Astrocyte (in vitro differentiated cells and primary cell): Measurements from ENCODE around the gene CPXM2. TPM values are rescaled to one million over a fixed set of nuclear protein-coding genes. Genes with fewer than 3 reads are reported as not detected.

Experiments
- DNase-seq: peaks from one replicate; pipeline ENCODE4 v3.0.0-alpha.2; 2010; ENCODE audit warnings: low read depth
- FAIRE-seq: peaks from 2 replicates; lab custom pipeline; 2011; peaks lifted over from hg19 to GRCh38; lab: Jason Lieb, UNC
- H2AFZ ChIP-seq: 2 replicates; pipeline ENCODE4 v1.6.0; 2012; ENCODE audit warnings: low read depth, low read length, inconsistent platforms
- H3K27ac ChIP-seq: 2 replicates; pipeline ENCODE4 v1.5.1; 2011; ENCODE audit warnings: low read depth, low read length, inconsistent platforms
- H3K27me3 ChIP-seq: 2 replicates; pipeline ENCODE4 v1.6.0; 2011; ENCODE audit warnings: low read length, inconsistent platforms; ENCODE audit not compliant: insufficient read depth
- H3K36me3 ChIP-seq: 2 replicates; pipeline ENCODE4 v1.5.1; 2011; ENCODE audit warnings: low read length, inconsistent platforms; ENCODE audit not compliant: insufficient read depth
- H3K4me1 ChIP-seq: 2 replicates; pipeline ENCODE4 v1.5.1; 2011; ENCODE audit warnings: low read length, inconsistent platforms; ENCODE audit not compliant: insufficient read depth
- H3K4me2 ChIP-seq: 2 replicates; pipeline ENCODE4 v1.6.0; 2012; ENCODE audit warnings: low read length, inconsistent platforms
- H3K4me3 ChIP-seq: 2 replicates; pipeline ENCODE4 v1.5.1; 2011; ENCODE audit warnings: low read depth, mild to moderate bottlenecking, low read length, inconsistent platforms; ENCODE audit not compliant: insufficient read depth
- H3K79me2 ChIP-seq: 2 replicates; pipeline ENCODE4 v1.6.0; 2012; ENCODE audit warnings: mild to moderate bottlenecking, low read length, inconsistent platforms; ENCODE audit not compliant: insufficient read depth
- H3K9ac ChIP-seq: 2 replicates; pipeline ENCODE4 v1.6.0; 2012; ENCODE audit warnings: mild to moderate bottlenecking, low read length, inconsistent platforms
- H3K9me3 ChIP-seq: 2 replicates; pipeline ENCODE4 v1.5.1; 2012; ENCODE audit warnings: low read depth, mild to moderate bottlenecking, low read length, inconsistent platforms; ENCODE audit not compliant: insufficient read depth
- H4K20me1 ChIP-seq: 2 replicates; pipeline ENCODE4 v1.6.0; 2012; ENCODE audit warnings: low read length, inconsistent platforms; ENCODE audit not compliant: insufficient read depth
- H3K27ac Mint-ChIP-seq: one replicate; pipeline ENCODE4 v1.8.0; 2021; ENCODE audit warnings: mild to moderate bottlenecking, mixed read lengths; ENCODE audit not compliant: unreplicated experiment
- H3K27me3 Mint-ChIP-seq: one replicate; pipeline ENCODE4 v1.8.0; 2021; ENCODE audit warnings: low read depth, mixed read lengths; ENCODE audit not compliant: unreplicated experiment
- H3K36me3 Mint-ChIP-seq: one replicate; pipeline ENCODE4 v1.8.0; 2021; ENCODE audit warnings: low read depth, mixed read lengths; ENCODE audit not compliant: unreplicated experiment
- H3K4me1 Mint-ChIP-seq: one replicate; pipeline ENCODE4 v1.8.0; 2021; ENCODE audit warnings: low read depth, mixed read lengths; ENCODE audit not compliant: unreplicated experiment
- H3K4me3 Mint-ChIP-seq: one replicate; pipeline ENCODE4 v1.8.0; 2021; ENCODE audit warnings: mild to moderate bottlenecking, moderate library complexity, mixed read lengths; ENCODE audit not compliant: unreplicated experiment
- H3K9me3 Mint-ChIP-seq: one replicate; pipeline ENCODE4 v1.8.0; 2021; ENCODE audit warnings: mild to moderate bottlenecking, mixed read lengths; ENCODE audit not compliant: unreplicated experiment
- CTCF ChIP-seq: IDR thresholded peaks from 2 replicates; pipeline ENCODE4 v1.5.1; 2011; ENCODE audit warnings: low read depth, mild to moderate bottlenecking, inconsistent platforms, low read length, moderate library complexity; ENCODE audit not compliant: insufficient read depth
- EZH2 ChIP-seq: IDR thresholded peaks from 2 replicates; pipeline ENCODE4 v1.6.1; 2012; ENCODE audit warnings: mild to moderate bottlenecking, low read length, inconsistent platforms; ENCODE audit not compliant: insufficient read depth
- total RNA-seq: library from RNA; stranded (reverse); gene quantifications from 2 replicates; pipeline ENCODE4 v1.2.1, GENCODE V29; 2021

CPXM2 gene
- total RNA-seq, 1 donor from 2014 or later: 5.2 TPM

GRCh38 chr10:123757853-123758252 is 133.8 kb downstream of the CPXM2 start:
- Histone ChIP-seq H3K4me1 (no peaks in the 10 kb centered on the region), H3K9me3 (peaks cover 10% of the 10 kb centered on the region), H3K27ac (no peak overlapping the region), H3K4me2 (no peak overlapping the region), H3K36me3 (no peaks in the 10 kb centered on the region), H3K27me3 (no peaks in the 10 kb centered on the region), H3K4me3 (no peak overlapping the region), H4K20me1 (no peaks in the 10 kb centered on the region), H3K9ac (no peak overlapping the region), H3K79me2 (no peaks in the 10 kb centered on the region), H2AFZ (no peak overlapping the region)
- H3K27ac Mint-ChIP-seq: no peak overlapping the region
- peaks cover 3% of the 10 kb centered on the region for H3K4me1 Mint-ChIP-seq
- TF ChIP-seq CTCF (no peak), EZH2 (no peak)
- H3K36me3 Mint-ChIP-seq: peaks cover 2% of the 10 kb centered on the region
- peaks cover 24% of the 10 kb centered on the region for H3K27me3 Mint-ChIP-seq
- FAIRE-seq: no peak
- H3K9me3 Mint-ChIP-seq: peaks cover 13% of the 10 kb centered on the region
- no peak overlapping the region for H3K4me3 Mint-ChIP-seq
- DNase-seq: no peak

- Histone ChIP-seq H3K36me3 (no peaks in the 10 kb centered on the region), H2AFZ (no peak overlapping the region), H3K79me2 (no peaks in the 10 kb centered on the region), H4K20me1 (no peaks in the 10 kb centered on the region), H3K27me3 (no peaks in the 10 kb centered on the region), H3K9me3 (peaks cover 12% of the 10 kb centered on the region), H3K4me1 (no peaks in the 10 kb centered on the region), H3K9ac (no peak overlapping the region), H3K4me2 (no peak overlapping the region), H3K27ac (no peak overlapping the region), H3K4me3 (no peak overlapping the region)
- Mint-ChIP-seq H3K36me3 (no peaks in the 10 kb centered on the region), H3K27ac (no peak overlapping the region), H3K4me1 (peaks cover 3% of the 10 kb centered on the region), H3K4me3 (no peak overlapping the region), H3K9me3 (peaks cover 26% of the 10 kb centered on the region), H3K27me3 (peaks cover 25% of the 10 kb centered on the region)
- no peak for DNase-seq
- TF ChIP-seq CTCF: no peak
- TF ChIP-seq EZH2: no peak
- no peak for FAIRE-seq
Observed at GRCh38 chr10:123755061-123755460, 136.5 kb downstream of the CPXM2 start.

GRCh38 chr10:123754123-123754522 is 137.5 kb downstream of the CPXM2 start:
- peaks cover 12% of the 10 kb centered on the region for H3K9me3 ChIP-seq

More at GRCh38 chr10:123754123-123754522, 137.5 kb downstream of the CPXM2 start:
- no peaks in the 10 kb centered on the region for H3K4me1 ChIP-seq
- H3K9ac ChIP-seq: no peak overlapping the region
- peaks cover 26% of the 10 kb centered on the region for H3K9me3 Mint-ChIP-seq
- no peaks in the 10 kb centered on the region for H3K36me3 Mint-ChIP-seq
- H3K4me3 Mint-ChIP-seq: no peak overlapping the region
- H3K27ac ChIP-seq: no peak overlapping the region
- TF ChIP-seq CTCF: no peak
- no peak for TF ChIP-seq EZH2
- no peak overlapping the region for H2AFZ ChIP-seq
- peaks cover 25% of the 10 kb centered on the region for H3K27me3 Mint-ChIP-seq
- no peak for DNase-seq
- H4K20me1 ChIP-seq: no peaks in the 10 kb centered on the region
- no peaks in the 10 kb centered on the region for H3K4me1 Mint-ChIP-seq
- H3K27ac Mint-ChIP-seq: no peak overlapping the region
- H3K4me3 ChIP-seq: no peak overlapping the region
- no peaks in the 10 kb centered on the region for H3K36me3 ChIP-seq
- no peak for FAIRE-seq
- H3K79me2 ChIP-seq: no peaks in the 10 kb centered on the region
- H3K27me3 ChIP-seq: no peaks in the 10 kb centered on the region
- no peak overlapping the region for H3K4me2 ChIP-seq
